Amniotic epithelial cell (primary cell): ENCODE measurements around the gene LRMDA.

Source experiments
- DNase-seq: peaks from one replicate; pipeline ENCODE4 v3.0.0-alpha.2; 2010; ENCODE audit warnings: low read depth

LRMDA gene

DNA sequence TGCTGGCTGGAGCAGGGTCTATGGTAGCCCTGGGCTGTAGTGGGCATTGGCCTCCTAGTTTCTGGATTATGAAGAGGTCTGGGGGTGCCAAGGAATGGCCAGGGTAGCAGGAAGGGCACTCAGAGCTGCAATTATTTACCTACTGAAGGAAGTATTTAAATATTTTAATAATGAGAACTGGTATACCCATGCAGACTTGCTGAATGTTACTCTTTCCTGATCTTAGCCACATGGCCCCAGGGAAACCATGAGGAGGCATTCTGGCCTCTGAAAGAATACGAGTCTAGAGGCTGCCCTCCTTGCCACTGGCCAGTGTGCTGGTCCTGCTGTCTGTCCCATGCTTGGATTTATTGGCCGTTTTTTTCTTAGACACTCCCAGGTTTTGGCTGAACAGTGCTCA lies 599.7 kb downstream of the LRMDA start:
- no peak for DNase-seq

- DNase-seq, result no peak
Measured at GRCh38 chr10:76031769-76032699, 600.6 kb downstream of the LRMDA start.

DNA sequence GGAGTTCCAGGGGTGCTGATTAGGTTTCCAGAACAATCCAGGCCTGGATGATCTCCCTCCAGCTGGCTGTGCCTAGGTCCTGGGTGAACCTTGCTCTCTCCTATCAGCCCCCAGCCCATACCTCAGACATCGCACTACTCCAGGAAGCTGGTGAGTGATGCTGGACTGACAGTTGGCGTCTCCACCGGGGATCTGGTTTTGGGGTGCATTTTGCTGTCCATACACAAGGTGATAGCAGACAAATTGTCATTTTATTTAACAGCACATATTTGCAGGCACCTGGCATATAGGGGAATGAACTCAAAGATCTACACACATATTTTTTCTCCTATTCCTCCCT lies 601.2 kb downstream of the LRMDA start:
- no peak for DNase-seq

GRCh38 chr10:76033457-76034196 lies 602.2 kb downstream of the LRMDA start:
- no peak for DNase-seq

- DNase-seq, result no peak
Measured at GRCh38 chr10:76034353-76035205, 603.2 kb downstream of the LRMDA start.

DNA sequence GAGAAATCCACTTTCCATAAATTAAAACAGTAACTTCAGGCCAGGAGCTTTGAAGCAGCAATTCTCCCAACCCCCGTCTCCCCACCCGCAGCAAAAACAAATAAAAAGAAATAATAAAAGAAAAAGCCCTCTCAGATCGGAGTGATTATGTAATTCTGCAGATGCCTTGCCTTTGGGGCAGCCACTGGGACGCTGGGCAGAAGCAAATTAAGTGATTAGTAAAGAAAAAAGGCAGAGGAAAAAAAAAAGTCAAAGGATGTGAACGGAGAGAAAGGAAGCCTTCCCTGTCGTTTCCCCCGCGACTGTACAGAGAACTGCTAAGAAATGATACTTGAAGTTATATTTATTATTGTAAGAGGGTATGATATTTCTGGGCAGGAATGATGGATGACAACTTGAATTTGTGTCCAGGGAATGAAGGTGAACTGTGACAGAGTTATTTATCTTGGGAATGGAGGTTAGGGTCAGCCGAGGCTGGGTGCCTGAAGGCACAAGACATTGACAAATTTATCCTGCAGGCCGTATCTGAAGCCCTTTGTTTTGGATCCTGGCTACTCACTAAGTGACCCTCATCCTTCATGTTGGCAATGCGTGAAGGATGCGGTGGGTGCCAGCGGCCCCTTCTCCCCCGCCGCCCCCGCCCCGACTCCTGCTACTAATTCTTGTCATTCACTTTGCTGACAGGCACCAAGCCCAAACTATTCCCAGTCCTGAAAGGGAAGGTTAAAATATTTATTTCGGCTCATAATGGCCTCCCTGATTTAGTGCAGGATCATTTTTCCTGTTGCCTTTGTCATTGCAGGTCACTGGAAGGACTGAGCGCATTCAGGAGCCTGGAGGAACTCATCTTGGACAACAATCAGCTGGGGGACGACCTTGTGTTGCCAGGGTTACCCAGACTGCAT lies 604.0 kb downstream of the LRMDA start:
- no peak for DNase-seq

DNA sequence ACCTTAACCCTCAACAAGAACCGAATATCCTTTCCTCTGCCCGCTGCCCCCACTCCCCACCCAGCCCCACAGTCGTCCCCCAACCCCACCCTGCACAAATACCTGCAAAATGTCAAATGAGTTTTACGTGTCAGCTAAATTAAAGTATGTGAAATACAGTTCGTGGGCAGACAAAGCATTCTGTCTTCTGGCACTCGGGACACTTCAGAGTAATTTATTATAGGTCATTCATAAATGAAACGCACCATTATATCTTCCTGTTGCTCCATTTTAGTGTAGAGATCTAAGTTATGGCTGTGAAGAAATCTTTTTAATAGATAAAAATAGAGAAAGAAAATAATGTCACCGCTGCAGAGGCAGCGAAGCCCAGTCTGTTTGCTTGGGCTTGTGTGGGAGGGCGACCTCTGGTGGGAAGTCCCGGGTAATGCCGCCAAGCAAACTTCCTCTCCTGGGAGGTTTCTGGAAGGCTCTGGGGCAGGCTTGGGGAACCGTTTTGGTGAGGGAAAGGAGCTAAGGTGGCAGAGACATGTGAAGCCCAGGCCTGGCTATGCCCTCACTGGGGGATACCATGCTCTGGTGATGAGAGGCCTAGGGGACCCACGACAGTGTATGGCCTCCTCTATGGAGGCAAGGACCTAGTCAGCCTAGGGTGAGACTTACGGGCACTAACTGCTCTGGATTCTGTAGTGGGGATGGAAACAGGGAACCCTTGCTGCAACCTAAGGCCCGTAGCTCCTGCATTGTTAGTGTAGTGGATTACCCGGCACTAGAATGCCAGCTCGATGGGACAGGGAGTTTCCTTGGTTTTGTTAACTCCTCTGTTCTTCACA lies 604.9 kb downstream of the LRMDA start:
- DNase-seq, result peak; percentile 52

- no peak for DNase-seq
Measured at GRCh38 chr10:76036962-76037361, 605.5 kb downstream of the LRMDA start.

DNA sequence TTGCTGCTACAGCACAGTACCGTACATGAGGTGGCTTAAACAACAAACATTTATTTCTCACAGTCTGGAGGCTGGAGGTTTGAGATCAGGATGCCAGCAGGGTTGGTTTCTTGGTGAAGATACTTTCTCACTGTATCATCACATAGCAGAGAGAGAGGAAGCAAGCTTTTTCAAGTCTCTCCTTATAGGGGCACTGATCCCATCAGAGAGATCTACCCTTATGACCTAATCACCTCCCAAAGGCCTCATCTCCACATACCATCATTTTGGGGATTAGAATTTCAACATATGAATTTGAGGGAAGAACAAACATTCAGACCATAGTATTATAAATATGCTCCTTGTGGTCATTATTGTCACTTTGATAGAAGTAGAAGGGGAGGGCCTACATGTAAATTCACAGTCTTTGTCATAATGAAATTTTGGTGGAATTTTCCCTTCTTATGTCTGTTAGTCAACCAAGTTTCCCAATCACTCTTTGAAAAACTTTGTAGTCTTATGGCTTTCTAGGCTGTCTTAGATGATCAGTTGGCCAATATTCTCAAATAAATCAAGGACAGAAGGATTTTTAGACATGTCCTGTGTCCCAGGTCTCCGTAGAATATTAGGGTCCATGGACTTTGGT lies 606.2 kb downstream of the LRMDA start:
- peak; percentile 51 for DNase-seq

DNA sequence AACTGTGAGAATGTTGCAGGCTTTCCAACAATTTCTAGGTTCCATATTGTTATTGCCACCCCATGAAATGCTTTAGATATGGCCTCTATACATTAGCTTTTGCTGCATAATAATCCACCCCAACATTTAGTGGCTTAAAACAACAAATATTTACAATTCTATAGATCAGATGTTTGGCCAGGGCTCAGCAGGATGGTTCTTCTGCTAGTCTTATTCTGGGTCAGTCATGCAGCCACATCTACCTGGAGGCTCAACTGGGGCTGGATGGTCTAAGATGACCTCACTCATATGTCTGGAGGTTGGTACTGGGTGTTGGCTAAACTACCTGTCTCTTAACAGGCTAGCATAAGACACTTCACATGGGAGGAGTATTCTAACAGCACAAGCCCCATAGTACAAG lies 607.3 kb downstream of the LRMDA start:
- no peak for DNase-seq

GRCh38 chr10:76040107-76040829 lies 608.8 kb downstream of the LRMDA start:
- DNase-seq, result peak; percentile 44

- DNase-seq, result no peak
Measured at GRCh38 chr10:76040830-76041220, 609.4 kb downstream of the LRMDA start.

GRCh38 chr10:76041551-76041950 lies 610.1 kb downstream of the LRMDA start:
- DNase-seq, result no peak

GRCh38 chr10:76043261-76043660 lies 611.8 kb downstream of the LRMDA start:
- no peak for DNase-seq

DNA sequence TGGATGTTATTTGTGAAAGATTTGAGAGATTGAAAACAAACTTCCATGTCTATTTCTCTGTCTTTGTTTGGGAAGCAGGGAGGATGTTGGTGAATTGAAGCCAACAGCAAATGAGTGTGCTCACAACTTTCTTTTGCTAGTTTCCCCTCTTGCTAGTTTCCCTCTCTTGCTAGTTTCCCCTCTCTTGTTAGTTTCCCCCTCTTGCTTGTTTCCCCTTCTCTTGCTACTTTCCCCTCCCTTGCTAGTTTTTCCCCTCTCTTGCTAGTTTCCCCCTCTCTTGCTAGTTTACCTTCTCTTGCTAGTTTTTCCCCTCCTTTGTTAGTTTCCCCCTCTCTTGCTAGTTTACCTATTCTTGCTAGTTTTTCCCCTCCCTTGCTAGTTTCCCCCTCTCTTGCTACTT lies 613.3 kb downstream of the LRMDA start:
- no peak for DNase-seq

DNA sequence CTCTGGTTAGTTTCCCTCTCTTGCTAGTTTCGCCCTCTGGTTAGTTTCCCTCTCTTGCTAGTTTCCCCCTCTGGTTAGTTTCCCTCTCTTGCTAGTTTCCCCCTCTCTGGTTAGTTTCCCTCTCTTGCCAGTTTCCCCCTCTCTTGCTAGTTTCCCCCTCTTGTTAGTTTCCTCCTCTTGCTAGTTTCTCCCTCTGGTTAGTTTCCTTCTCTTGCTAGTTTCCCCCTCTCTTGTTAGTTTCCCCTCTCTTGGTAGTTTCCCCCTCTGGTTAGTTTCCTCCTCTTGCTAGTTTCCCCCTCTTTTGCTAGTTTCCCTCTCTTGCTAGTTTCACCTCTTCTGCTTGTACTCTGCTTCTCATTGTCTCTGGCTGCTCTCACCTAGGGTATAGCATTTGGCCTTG lies 613.8 kb downstream of the LRMDA start:
- no peak for DNase-seq

DNA sequence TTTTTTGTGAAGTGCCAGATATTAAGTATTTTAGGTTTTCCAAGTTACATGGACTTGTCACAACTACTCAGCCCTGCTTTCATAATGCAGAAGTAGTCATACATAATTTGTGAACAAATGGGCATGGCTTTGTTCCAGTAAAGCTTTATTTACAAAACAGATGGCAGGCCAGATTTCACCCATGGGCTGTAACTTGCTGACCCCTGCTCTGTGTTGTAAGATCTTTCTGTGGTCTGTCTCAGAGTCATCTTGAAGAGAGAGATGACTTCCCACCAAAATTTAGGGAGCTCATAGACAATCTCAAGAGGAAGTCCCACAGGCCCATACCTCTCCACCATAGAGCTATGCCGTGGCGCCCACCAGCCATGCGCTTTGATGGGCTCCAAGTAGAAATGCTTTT lies 616.1 kb downstream of the LRMDA start:
- DNase-seq, result no peak

DNA sequence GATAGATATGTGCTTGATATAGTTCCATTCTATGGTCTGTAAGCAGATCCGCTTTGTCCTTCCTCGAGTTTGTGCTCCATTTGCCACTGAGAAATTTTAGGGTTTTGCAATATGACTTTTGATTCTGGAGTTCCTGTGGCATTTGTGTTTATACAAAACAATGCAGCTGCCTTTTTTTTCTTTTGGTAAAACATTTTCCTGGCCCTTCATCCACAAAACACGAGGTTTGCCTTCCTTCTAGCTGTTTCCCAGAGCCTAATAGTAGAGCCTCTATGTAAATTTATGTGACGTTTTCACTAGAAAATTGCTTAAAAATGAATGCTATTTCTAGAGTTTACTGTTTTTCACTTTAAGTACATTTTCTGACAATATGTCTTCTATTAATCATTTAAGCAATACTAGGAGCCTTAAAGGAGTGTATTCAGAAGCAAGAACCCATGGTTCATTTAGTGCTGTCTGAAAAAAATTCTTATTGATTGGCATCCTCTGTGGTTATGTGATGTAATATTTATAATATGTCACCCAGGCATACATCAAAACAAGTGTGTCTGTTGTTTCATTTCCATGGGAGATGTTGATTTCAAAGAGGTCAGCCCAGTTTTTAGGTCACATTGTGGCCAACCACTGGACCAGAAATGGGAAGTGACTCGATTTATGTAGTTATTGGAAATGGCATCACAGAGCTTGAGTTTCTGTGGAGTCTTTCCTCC lies 618.3 kb downstream of the LRMDA start:
- DNase-seq, result no peak

DNA sequence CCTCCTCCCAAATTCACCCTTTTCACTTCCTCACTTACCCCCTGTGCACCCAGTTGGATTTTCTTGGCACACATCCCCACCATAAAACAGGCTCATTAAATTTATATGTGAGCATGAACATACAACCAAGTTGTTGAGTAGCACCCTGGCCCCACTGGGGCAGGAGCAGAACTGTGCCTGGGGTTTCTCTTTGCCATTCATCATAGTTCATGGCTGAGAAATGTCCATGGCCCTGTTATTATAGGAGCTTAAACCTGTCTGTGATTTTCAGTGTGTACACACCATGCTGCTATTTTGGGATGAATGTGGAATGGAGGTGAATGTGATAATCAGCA lies 618.8 kb downstream of the LRMDA start:
- no peak for DNase-seq
